ENCODE measurements around the gene TIPARP. TPM values are rescaled to one million over a fixed set of nuclear protein-coding genes. Genes with fewer than 3 reads are reported as not detected.
"Not testable (repeated sequence)": the region's sequence is repeated elsewhere in the genome, so short reads cannot be mapped to it uniquely, and the experiment has no call there.

Gene TIPARP
- total and polyA plus RNA-seq, 2 donors: 26.9 to 35.5 TPM

- H3K4me1 ChIP-seq (ENCODE audit: insufficient read depth): no peaks in the 10 kb centered on the region
- no peak overlapping the region for H3K4me3 ChIP-seq (ENCODE audit: low read depth, low read length)
- 85% methylated on average over 5 of the region's 5 CpGs for WGBS
- no peak overlapping the region for H3K27ac ChIP-seq (ENCODE audit: low read depth)
- no peaks in the 10 kb centered on the region for H3K36me3 ChIP-seq (ENCODE audit: insufficient read depth)
- DNase-seq (ENCODE audit: extremely low spot score): no peak
Observed at GRCh38 chr3:156738251-156738650, 63.9 kb downstream of the TIPARP start.

GRCh38 chr3:156739976-156740375 is 65.6 kb downstream of the TIPARP start:
- no peak overlapping the region for H3K27ac ChIP-seq (ENCODE audit: low read depth)
- no peaks in the 10 kb centered on the region for H3K36me3 ChIP-seq (ENCODE audit: insufficient read depth)
- DNase-seq (ENCODE audit: extremely low spot score): no peak
- 97% methylated on average over 2 of the region's 2 CpGs for WGBS
- no peaks in the 10 kb centered on the region for H3K4me1 ChIP-seq (ENCODE audit: insufficient read depth)
- no peak overlapping the region for H3K4me3 ChIP-seq (ENCODE audit: low read depth, low read length)

GRCh38 chr3:156740581-156740980 is 66.2 kb downstream of the TIPARP start:
- H3K4me3 ChIP-seq (ENCODE audit: low read depth, low read length); H3K4me1 ChIP-seq (ENCODE audit: insufficient read depth); H3K36me3 ChIP-seq (ENCODE audit: insufficient read depth); DNase-seq (ENCODE audit: extremely low spot score); H3K27ac ChIP-seq (ENCODE audit: low read depth): not testable (repeated sequence)
- 97% methylated on average over 34 of the region's 34 CpGs for WGBS

- Histone ChIP-seq H3K36me3 (ENCODE audit: insufficient read depth) (no peaks in the 10 kb centered on the region), H3K4me1 (ENCODE audit: insufficient read depth) (no peaks in the 10 kb centered on the region), H3K4me3 (ENCODE audit: low read depth, low read length) (no peak overlapping the region), H3K27ac (ENCODE audit: low read depth) (no peak overlapping the region)
- no peak for DNase-seq (ENCODE audit: extremely low spot score)
- 90% methylated on average over 2 of the region's 2 CpGs for WGBS
Observed at GRCh38 chr3:156741935-156742334, 67.5 kb downstream of the TIPARP start.

- H3K4me1 ChIP-seq (ENCODE audit: insufficient read depth): no peaks in the 10 kb centered on the region
- H3K4me3 ChIP-seq (ENCODE audit: low read depth, low read length): no peak overlapping the region
- no peak for DNase-seq (ENCODE audit: extremely low spot score)
- no peak overlapping the region for H3K27ac ChIP-seq (ENCODE audit: low read depth)
- H3K36me3 ChIP-seq (ENCODE audit: insufficient read depth): no peaks in the 10 kb centered on the region
Observed at GRCh38 chr3:156742401-156742800, 68.0 kb downstream of the TIPARP start.

- Histone ChIP-seq H3K36me3 (ENCODE audit: insufficient read depth) (no peaks in the 10 kb centered on the region), H3K27ac (ENCODE audit: low read depth) (no peak overlapping the region), H3K4me1 (ENCODE audit: insufficient read depth) (no peaks in the 10 kb centered on the region), H3K4me3 (ENCODE audit: low read depth, low read length) (no peak overlapping the region)
- DNase-seq (ENCODE audit: extremely low spot score): no peak
- 91% methylated on average over 5 of the region's 5 CpGs for WGBS
Observed at GRCh38 chr3:156743859-156744258, 69.5 kb downstream of the TIPARP start.

- Histone ChIP-seq H3K4me1 (ENCODE audit: insufficient read depth) (no peaks in the 10 kb centered on the region), H3K4me3 (ENCODE audit: low read depth, low read length) (no peak overlapping the region), H3K27ac (ENCODE audit: low read depth) (no peak overlapping the region), H3K36me3 (ENCODE audit: insufficient read depth) (no peaks in the 10 kb centered on the region)
- WGBS: 89% methylated on average over 7 of the region's 7 CpGs
- no peak for DNase-seq (ENCODE audit: extremely low spot score)
Observed at GRCh38 chr3:156744631-156745030, 70.2 kb downstream of the TIPARP start.

GRCh38 chr3:156745766-156746165 is 71.4 kb downstream of the TIPARP start:
- Histone ChIP-seq H3K4me1 (ENCODE audit: insufficient read depth) (no peaks in the 10 kb centered on the region), H3K36me3 (ENCODE audit: insufficient read depth) (no peaks in the 10 kb centered on the region), H3K4me3 (ENCODE audit: low read depth, low read length) (no peak overlapping the region), H3K27ac (ENCODE audit: low read depth) (no peak overlapping the region)
- 56% methylated on average over 1 of the region's 1 CpG for WGBS
- DNase-seq (ENCODE audit: extremely low spot score): no peak

GRCh38 chr3:156747046-156747445 is 72.7 kb downstream of the TIPARP start:
- 82% methylated on average over 1 of the region's 1 CpG for WGBS
- no peak for DNase-seq (ENCODE audit: extremely low spot score)
- no peaks in the 10 kb centered on the region for H3K36me3 ChIP-seq (ENCODE audit: insufficient read depth)
- H3K4me3 ChIP-seq (ENCODE audit: low read depth, low read length): no peak overlapping the region
- no peak overlapping the region for H3K27ac ChIP-seq (ENCODE audit: low read depth)
- H3K4me1 ChIP-seq (ENCODE audit: insufficient read depth): no peaks in the 10 kb centered on the region

GRCh38 chr3:156749244-156749643 is 74.9 kb downstream of the TIPARP start:
- H3K4me3 ChIP-seq (ENCODE audit: low read depth, low read length): no peak overlapping the region
- 77% methylated on average over 5 of the region's 5 CpGs for WGBS
- no peak for DNase-seq (ENCODE audit: extremely low spot score)

GRCh38 chr3:156750191-156750873 is 75.9 kb downstream of the TIPARP start:
- Histone ChIP-seq H3K36me3 (ENCODE audit: insufficient read depth) (no peaks in the 10 kb centered on the region), H3K4me3 (ENCODE audit: low read depth, low read length) (no peak overlapping the region), H3K4me1 (ENCODE audit: insufficient read depth) (no peaks in the 10 kb centered on the region), H3K27ac (ENCODE audit: low read depth) (peak overlapping the region; percentile 41)
- DNase-seq (ENCODE audit: extremely low spot score): no peak
- 34% methylated on average over 3 of the region's 3 CpGs for WGBS

More at GRCh38 chr3:156749244-156749643, 74.9 kb downstream of the TIPARP start:
- H3K27ac ChIP-seq (ENCODE audit: low read depth): no peak overlapping the region
- no peaks in the 10 kb centered on the region for H3K4me1 ChIP-seq (ENCODE audit: insufficient read depth)
- no peaks in the 10 kb centered on the region for H3K36me3 ChIP-seq (ENCODE audit: insufficient read depth)

GRCh38 chr3:156750874-156751245 is 76.5 kb downstream of the TIPARP start:
- H3K36me3 ChIP-seq (ENCODE audit: insufficient read depth): no peaks in the 10 kb centered on the region
- 76% methylated on average over 4 of the region's 4 CpGs for WGBS
- peak overlapping the region; percentile 41 for H3K27ac ChIP-seq (ENCODE audit: low read depth)
- H3K4me3 ChIP-seq (ENCODE audit: low read depth, low read length): no peak overlapping the region
- no peak for DNase-seq (ENCODE audit: extremely low spot score)
- H3K4me1 ChIP-seq (ENCODE audit: insufficient read depth): no peaks in the 10 kb centered on the region

GRCh38 chr3:156751461-156752025 is 77.2 kb downstream of the TIPARP start:
- no peak overlapping the region for H3K4me3 ChIP-seq (ENCODE audit: low read depth, low read length)
- peak overlapping the region; percentile 28 for H3K27ac ChIP-seq (ENCODE audit: low read depth)
- H3K4me1 ChIP-seq (ENCODE audit: insufficient read depth): no peaks in the 10 kb centered on the region
- H3K36me3 ChIP-seq (ENCODE audit: insufficient read depth): no peaks in the 10 kb centered on the region
- peak; percentile 56 for DNase-seq (ENCODE audit: extremely low spot score)
- WGBS: 15% methylated on average over 15 of the region's 15 CpGs
